Lower leg skin (tissue), 4 donors: ENCODE measurements around the gene ARF1. TPM values are rescaled to one million over a fixed set of nuclear protein-coding genes. Genes with fewer than 3 reads are reported as not detected.

Experiments
- DNase-seq, 2 donors: peaks; one replicate each; pipeline ENCODE4 v3.0.0-alpha.2; 2019; ENCODE audit warnings: low spot score in 2 of 2
- H3K4me3 ChIP-seq: fragments of 200-600 bp; sonication (generic); 2 replicates; pipeline ENCODE4 v1.5.1; 2017; ENCODE audit warnings: mild to moderate bottlenecking, low read depth; ENCODE audit not compliant: poor library complexity, severe bottlenecking
- POLR2A ChIP-seq, 2 donors: fragments of 450-650 bp; IDR thresholded peaks; one replicate each; pipeline ENCODE4 v1.6.1; 2016 to 2017; ENCODE audit warnings: antibody characterized with exemption in 2 of 2, mild to moderate bottlenecking in 1 of 2, moderate library complexity in 1 of 2
- WGBS, 2 donors: methylation state at CpG; one replicate each; pipeline ENCODE4 v1.1.5; 2018; 5-methylcytosine and 5-hydroxymethylcytosine counted together
- intact Hi-C: fragments of 100-400 bp; cut with DNase I; formaldehyde crosslinking; loops from one replicate; pipeline ENCODE4 v1.15.0; 2023; ENCODE audit warnings: low total_unique reads
- total RNA-seq, 4 donors: library from RNA; depleted of rRNA; stranded (reverse); fragments of >200 nt; gene quantifications; one replicate each; pipeline ENCODE4 v1.1.0, GENCODE V29; 2016
- TF ChIP-seq, protein P1 (sequence below), 3 donors: fragments of 450-650 bp; IDR thresholded peaks; one replicate each; pipeline ENCODE4 v1.5.1; 2016; ENCODE audit warnings: antibody characterized with exemption in 3 of 3, mild to moderate bottlenecking in 3 of 3, moderate library complexity in 2 of 3

ARF1 gene
- total RNA-seq, 4 donors from 2014 or later: 242 to 326 (median 317) TPM

DNA sequence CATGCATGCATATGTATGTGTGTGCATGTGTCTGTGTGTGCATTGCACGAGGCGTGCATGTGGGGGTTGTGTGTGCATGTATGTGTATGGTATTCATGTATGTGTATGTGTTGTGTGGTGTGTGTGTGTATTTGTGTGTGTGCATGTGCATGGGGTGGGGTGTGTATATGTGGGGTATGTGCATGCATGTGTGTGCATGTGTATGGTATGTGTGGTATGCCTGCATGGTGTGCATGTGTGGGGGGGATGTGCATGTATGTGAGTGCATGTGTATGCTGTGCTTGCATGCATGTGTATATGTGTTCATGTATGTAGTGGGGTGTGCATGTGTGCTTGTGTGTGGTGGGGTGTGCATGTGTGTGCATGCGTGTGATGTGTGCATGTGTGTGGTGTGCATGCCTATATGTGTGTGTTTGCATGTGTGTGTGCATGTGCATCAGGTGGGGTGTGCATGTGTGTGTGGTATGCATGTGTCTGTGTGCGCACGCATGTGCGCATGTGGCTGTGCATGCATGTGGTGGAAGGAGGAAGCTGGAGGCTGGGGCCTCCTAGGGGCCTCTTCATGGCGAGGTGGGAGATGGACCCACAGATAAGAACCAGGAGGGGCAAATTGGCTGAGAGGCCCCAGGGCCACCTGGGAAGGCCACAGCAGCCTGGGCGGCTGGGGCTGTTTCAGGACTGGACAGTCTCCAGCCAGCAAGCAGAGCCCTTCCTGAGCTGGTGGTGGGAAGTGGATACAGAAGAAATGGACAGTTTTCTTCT lies 35.9 kb upstream of the ARF1 start:
- H3K4me3 ChIP-seq: no peak overlapping the region
- intact Hi-C loops: no loop called here
- 94 to 96% methylated on average over 8 of the region's 8 CpGs for WGBS, 2 donors
- no peak for TF ChIP-seq POLR2A (IDR thresholded peaks at IDR 0.05)
- TF ChIP-seq, protein P1, sequence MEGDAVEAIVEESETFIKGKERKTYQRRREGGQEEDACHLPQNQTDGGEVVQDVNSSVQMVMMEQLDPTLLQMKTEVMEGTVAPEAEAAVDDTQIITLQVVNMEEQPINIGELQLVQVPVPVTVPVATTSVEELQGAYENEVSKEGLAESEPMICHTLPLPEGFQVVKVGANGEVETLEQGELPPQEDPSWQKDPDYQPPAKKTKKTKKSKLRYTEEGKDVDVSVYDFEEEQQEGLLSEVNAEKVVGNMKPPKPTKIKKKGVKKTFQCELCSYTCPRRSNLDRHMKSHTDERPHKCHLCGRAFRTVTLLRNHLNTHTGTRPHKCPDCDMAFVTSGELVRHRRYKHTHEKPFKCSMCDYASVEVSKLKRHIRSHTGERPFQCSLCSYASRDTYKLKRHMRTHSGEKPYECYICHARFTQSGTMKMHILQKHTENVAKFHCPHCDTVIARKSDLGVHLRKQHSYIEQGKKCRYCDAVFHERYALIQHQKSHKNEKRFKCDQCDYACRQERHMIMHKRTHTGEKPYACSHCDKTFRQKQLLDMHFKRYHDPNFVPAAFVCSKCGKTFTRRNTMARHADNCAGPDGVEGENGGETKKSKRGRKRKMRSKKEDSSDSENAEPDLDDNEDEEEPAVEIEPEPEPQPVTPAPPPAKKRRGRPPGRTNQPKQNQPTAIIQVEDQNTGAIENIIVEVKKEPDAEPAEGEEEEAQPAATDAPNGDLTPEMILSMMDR (IDR thresholded peaks at IDR 0.05): no peak
- no peak for DNase-seq

GRCh38 chr1:228047183-228047466 lies 35.4 kb upstream of the ARF1 start:
- intact Hi-C loops: no loop called here

GRCh38 chr1:228048120-228048519 lies 34.4 kb upstream of the ARF1 start:
- 77 to 81% methylated on average over 5 of the region's 5 CpGs for WGBS, 2 donors
- no peak overlapping the region for H3K4me3 ChIP-seq
- intact Hi-C loops: no loop called here
- peak in 1 of 2 donors; percentile 65 for DNase-seq
- TF ChIP-seq POLR2A (IDR thresholded peaks at IDR 0.05): no peak
- TF ChIP-seq, protein P1 (IDR thresholded peaks at IDR 0.05): no peak

More at GRCh38 chr1:228047183-228047466, 35.4 kb upstream of the ARF1 start:
- no peak overlapping the region for H3K4me3 ChIP-seq
- WGBS, 2 donors: 86 to 87% methylated on average over 7 of the region's 7 CpGs
- no peak for DNase-seq
- TF ChIP-seq, protein P1 (IDR thresholded peaks at IDR 0.05): no peak
- no peak for TF ChIP-seq POLR2A (IDR thresholded peaks at IDR 0.05)

- TF ChIP-seq POLR2A (IDR thresholded peaks at IDR 0.05): no peak
- TF ChIP-seq, protein P1 (IDR thresholded peaks at IDR 0.05): no peak
- intact Hi-C loops: no loop called here
- DNase-seq: no peak
- WGBS, 2 donors: 75 to 82% methylated on average over 6 of the region's 6 CpGs
- no peak overlapping the region for H3K4me3 ChIP-seq
Measured at GRCh38 chr1:228048659-228049298, 33.7 kb upstream of the ARF1 start.

GRCh38 chr1:228050571-228051231 lies 31.8 kb upstream of the ARF1 start:
- DNase-seq: no peak
- intact Hi-C loops: no loop called here

More at GRCh38 chr1:228050571-228051231, 31.8 kb upstream of the ARF1 start:
- TF ChIP-seq, protein P1 (IDR thresholded peaks at IDR 0.05): no peak
- no peak for TF ChIP-seq POLR2A (IDR thresholded peaks at IDR 0.05)
- 92 to 94% methylated on average over 28 to 30 of the region's 30 CpGs for WGBS, 2 donors
- H3K4me3 ChIP-seq: no peak overlapping the region
